ENCODE results near the gene CADM3. TPM values are rescaled to one million over a fixed set of nuclear protein-coding genes. Genes with fewer than 3 reads are reported as not detected.
A peak's percentile ranks its signal among the peaks of the same experiment; 100 is the strongest.

The CADM3 gene, protein sequence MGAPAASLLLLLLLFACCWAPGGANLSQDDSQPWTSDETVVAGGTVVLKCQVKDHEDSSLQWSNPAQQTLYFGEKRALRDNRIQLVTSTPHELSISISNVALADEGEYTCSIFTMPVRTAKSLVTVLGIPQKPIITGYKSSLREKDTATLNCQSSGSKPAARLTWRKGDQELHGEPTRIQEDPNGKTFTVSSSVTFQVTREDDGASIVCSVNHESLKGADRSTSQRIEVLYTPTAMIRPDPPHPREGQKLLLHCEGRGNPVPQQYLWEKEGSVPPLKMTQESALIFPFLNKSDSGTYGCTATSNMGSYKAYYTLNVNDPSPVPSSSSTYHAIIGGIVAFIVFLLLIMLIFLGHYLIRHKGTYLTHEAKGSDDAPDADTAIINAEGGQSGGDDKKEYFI
- polyA plus RNA-seq (2011; rRNA removed) (0.01 TPM in 1 of 2 replicates, not detected in the other), polyA minus RNA-seq (2011; rRNA and poly(A)+ RNA removed) (not detected in 2 replicates)

DNA sequence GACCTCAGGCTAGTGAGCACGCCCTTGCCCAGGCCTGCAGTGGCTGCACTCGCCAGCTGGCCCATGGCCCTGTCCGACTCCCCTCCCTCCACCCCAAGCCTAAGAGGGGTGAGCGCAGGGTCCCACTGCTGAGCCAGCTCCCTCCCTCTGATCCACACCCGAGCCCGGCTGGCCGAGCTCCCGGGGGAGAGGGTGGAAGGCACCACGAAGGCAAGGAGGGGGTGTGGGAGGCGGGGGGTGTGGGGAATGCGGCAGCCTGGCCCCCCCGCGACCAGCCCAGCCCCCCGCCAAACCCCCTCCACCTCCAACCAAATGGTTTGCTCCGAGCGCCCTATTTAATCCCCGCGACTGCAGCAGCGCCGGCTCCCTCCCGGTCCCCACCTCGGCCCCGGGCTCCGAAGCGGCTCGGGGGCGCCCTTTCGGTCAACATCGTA, at the start of gene CADM3:
Gene CADM3 (plus strand): TSS at position 362 of the 434 bp plus-strand sequence. CDS start 151 bp downstream, outside the sequence.
- H3K9me3 ChIP-seq (ENCODE audit: control insufficient read depth, insufficient read depth, low read length): no peaks in the 10 kb centered on the region; the same call in 1 of the 2 replicates
- H3K4me3 ChIP-seq (ENCODE audit: low read depth, low read length): no peak within 1 kb of the TSS
- ChIA-PET POLR2A (no interaction called here), CTCF (no interaction called here)
- TF ChIP-seq, protein P1, sequence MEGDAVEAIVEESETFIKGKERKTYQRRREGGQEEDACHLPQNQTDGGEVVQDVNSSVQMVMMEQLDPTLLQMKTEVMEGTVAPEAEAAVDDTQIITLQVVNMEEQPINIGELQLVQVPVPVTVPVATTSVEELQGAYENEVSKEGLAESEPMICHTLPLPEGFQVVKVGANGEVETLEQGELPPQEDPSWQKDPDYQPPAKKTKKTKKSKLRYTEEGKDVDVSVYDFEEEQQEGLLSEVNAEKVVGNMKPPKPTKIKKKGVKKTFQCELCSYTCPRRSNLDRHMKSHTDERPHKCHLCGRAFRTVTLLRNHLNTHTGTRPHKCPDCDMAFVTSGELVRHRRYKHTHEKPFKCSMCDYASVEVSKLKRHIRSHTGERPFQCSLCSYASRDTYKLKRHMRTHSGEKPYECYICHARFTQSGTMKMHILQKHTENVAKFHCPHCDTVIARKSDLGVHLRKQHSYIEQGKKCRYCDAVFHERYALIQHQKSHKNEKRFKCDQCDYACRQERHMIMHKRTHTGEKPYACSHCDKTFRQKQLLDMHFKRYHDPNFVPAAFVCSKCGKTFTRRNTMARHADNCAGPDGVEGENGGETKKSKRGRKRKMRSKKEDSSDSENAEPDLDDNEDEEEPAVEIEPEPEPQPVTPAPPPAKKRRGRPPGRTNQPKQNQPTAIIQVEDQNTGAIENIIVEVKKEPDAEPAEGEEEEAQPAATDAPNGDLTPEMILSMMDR (IDR thresholded peaks at IDR 0.05; ENCODE audit: low read depth, low read length): no peak
- peaks cover 26% of the 10 kb centered on the region for H3K27me3 ChIP-seq (ENCODE audit: control insufficient read depth, insufficient read depth, low read length)
- H3K27ac ChIP-seq (ENCODE audit: low read depth, low read length): no peak within 1 kb of the TSS
- no peak for DNase-seq (ENCODE audit: low read depth, low spot score)

- ChIA-PET CTCF (interaction anchor here (1.1 to 2.8 kb wide), 2 partner anchors 11 to 74 kb away, joined by 3 to 9 read pairs; no protein-coding TSS in a partner anchor), POLR2A (no interaction called here)
- H3K4me3 ChIP-seq (ENCODE audit: low read depth, low read length): no peak overlapping the region
- no peaks in the 10 kb centered on the region for H3K27me3 ChIP-seq (ENCODE audit: control insufficient read depth, insufficient read depth, low read length)
- no peak for DNase-seq (ENCODE audit: low read depth, low spot score)
- H3K9me3 ChIP-seq (ENCODE audit: control insufficient read depth, insufficient read depth, low read length): no peaks in the 10 kb centered on the region
- TF ChIP-seq, protein P1 (IDR thresholded peaks at IDR 0.05; ENCODE audit: low read depth, low read length): no peak
- H3K27ac ChIP-seq (ENCODE audit: low read depth, low read length): no peak overlapping the region
Measured at GRCh38 chr1:159122005-159122621, 49.3 kb upstream of the CADM3 start.

DNA sequence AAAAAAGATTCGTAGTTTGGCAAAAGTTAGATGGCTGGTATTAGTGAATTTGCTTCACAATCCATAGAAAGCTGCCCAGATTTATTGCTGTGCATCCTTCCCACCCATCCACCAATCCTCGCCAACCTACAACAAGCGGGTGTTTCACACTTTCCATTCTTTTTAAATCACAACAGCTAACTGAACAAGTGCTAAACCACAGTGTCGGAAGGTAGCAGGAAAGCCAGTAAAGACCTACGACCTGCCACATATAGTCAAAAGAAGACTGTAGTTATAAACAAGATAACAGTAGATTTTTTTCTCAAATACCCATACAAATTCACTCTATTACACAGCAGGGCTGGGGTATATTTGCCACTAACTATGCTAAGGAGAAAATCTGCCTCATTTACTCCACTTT, 47.8 kb upstream of the CADM3 start:
- ChIA-PET CTCF (interaction anchor here (0.6 to 2.8 kb wide), 2 partner anchors 9 to 996 kb away, joined by 5 to 9 read pairs; no protein-coding TSS in a partner anchor), POLR2A (no interaction called here)
- DNase-seq (ENCODE audit: low read depth, low spot score): no peak
- Histone ChIP-seq H3K4me3 (ENCODE audit: low read depth, low read length) (no peak overlapping the region), H3K27ac (ENCODE audit: low read depth, low read length) (no peak overlapping the region), H3K27me3 (ENCODE audit: control insufficient read depth, insufficient read depth, low read length) (no peaks in the 10 kb centered on the region), H3K9me3 (ENCODE audit: control insufficient read depth, insufficient read depth, low read length) (no peaks in the 10 kb centered on the region)
- TF ChIP-seq, protein P1 (IDR thresholded peaks at IDR 0.05; ENCODE audit: low read depth, low read length): no peak

- Histone ChIP-seq H3K4me3 (ENCODE audit: low read depth, low read length) (no peak overlapping the region), H3K27ac (ENCODE audit: low read depth, low read length) (no peak overlapping the region), H3K27me3 (ENCODE audit: control insufficient read depth, insufficient read depth, low read length) (peaks cover 3% of the 10 kb centered on the region), H3K9me3 (ENCODE audit: control insufficient read depth, insufficient read depth, low read length) (no peaks in the 10 kb centered on the region)
- POLR2A ChIA-PET: no interaction called here
- CTCF ChIA-PET: interaction anchor here (0.6 to 5.9 kb wide), 16 partner anchors 10 to 1244 kb away, joined by 3 to 68 read pairs (median 4); no protein-coding TSS in a partner anchor
- TF ChIP-seq, protein P1 (IDR thresholded peaks at IDR 0.05; ENCODE audit: low read depth, low read length): peak; percentile 87
- DNase-seq (ENCODE audit: low read depth, low spot score): peak; percentile 26
Measured at GRCh38 chr1:159132271-159132881, 39.0 kb upstream of the CADM3 start.

Measured in AG04450 (cell line).